ENCODE data around the gene PLK1.

- TF ChIP-seq CTCF (conservative IDR thresholded peaks at IDR 0.05; ENCODE audit: low read length) (no peak), EZH2phosphoT487 (IDR thresholded peaks at IDR 0.05; ENCODE audit: borderline replicate concordance, low read depth, low read length) (no peak)
Observed at GRCh38 chr16:23634461-23635036, 44.1 kb upstream of the PLK1 start.

Measured in OCI-LY7 (cell line).